Measurements from ENCODE around the gene HORMAD2.
"Not testable (repeated sequence)": the region's sequence is repeated elsewhere in the genome, so short reads cannot be mapped to it uniquely, and the experiment has no call there.

HORMAD2 gene

GRCh38 chr22:30187529-30188407, 107.5 kb downstream of the HORMAD2 start:
- in situ Hi-C loops (cut with MboI; ENCODE audit: low sequenced_read_pairs), result no loop called here

- in situ Hi-C loops (cut with MboI; ENCODE audit: low sequenced_read_pairs), result no loop called here
Measured at GRCh38 chr22:30188911-30189310, 108.6 kb downstream of the HORMAD2 start.

- in situ Hi-C loops (cut with MboI; ENCODE audit: low sequenced_read_pairs), result no loop called here
Measured at GRCh38 chr22:30190574-30190973, 110.3 kb downstream of the HORMAD2 start.

- in situ Hi-C loops (cut with MboI; ENCODE audit: low sequenced_read_pairs), result no loop called here
Measured at GRCh38 chr22:30191040-30191701, 110.9 kb downstream of the HORMAD2 start.

DNA sequence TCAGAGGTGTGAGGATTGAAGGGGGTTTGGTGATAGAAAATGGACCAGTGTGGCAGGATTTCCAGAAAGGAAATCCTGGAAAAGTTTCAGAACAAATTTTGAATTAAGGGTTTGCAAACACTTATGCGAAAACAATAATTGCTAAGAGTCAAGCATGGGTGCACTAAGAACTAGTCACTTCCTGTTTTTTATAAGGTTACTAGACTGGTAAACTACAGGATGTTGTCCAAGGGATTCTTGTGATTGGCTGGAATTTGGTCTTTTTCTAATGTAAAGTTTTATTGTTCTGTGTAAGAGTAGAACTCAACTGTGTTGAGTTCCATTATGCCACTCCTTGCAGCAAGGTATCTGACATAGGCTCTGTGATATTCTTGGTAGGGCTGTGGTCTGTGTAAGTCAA, 112.2 kb downstream of the HORMAD2 start:
- in situ Hi-C loops (cut with MboI; ENCODE audit: low sequenced_read_pairs), result no loop called here

GRCh38 chr22:30193031-30193775, 112.9 kb downstream of the HORMAD2 start:
- in situ Hi-C loops (cut with MboI; ENCODE audit: low sequenced_read_pairs), result no loop called here

- in situ Hi-C loops (cut with MboI; ENCODE audit: low sequenced_read_pairs), result no loop called here
Measured at GRCh38 chr22:30195245-30196140, 115.2 kb downstream of the HORMAD2 start.

- in situ Hi-C loops (cut with MboI; ENCODE audit: low sequenced_read_pairs), result no loop called here
Measured at GRCh38 chr22:30196141-30196879, 116.0 kb downstream of the HORMAD2 start.

GRCh38 chr22:30196880-30197336, 116.6 kb downstream of the HORMAD2 start:
- in situ Hi-C loops (cut with MboI; ENCODE audit: low sequenced_read_pairs), result no loop called here

DNA sequence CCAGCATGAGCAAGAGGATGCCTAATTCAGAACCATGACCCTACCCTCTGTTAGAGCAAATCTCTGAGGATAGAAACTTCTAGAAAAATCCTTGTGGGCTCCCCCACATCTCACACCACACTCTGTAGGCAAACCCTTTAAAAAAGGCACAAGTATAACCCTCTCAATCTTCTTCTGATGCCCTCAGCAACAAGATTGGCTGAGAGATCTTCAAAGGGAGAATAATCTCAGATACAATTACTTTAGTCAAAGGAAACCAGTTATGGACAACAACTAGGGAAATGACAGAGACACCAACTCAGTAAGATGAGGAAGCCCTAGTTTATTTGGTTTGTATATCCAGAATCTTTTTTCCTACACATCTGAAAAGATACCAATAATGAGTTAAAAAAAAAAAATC, 117.1 kb downstream of the HORMAD2 start:
- in situ Hi-C loops (cut with MboI; ENCODE audit: low sequenced_read_pairs), result no loop called here

GRCh38 chr22:30198152-30198825, 118.0 kb downstream of the HORMAD2 start:
- in situ Hi-C loops (cut with MboI; ENCODE audit: low sequenced_read_pairs), result no loop called here

- in situ Hi-C loops (cut with MboI; ENCODE audit: low sequenced_read_pairs), result no loop called here
Measured at GRCh38 chr22:30198921-30199320, 118.7 kb downstream of the HORMAD2 start.

DNA sequence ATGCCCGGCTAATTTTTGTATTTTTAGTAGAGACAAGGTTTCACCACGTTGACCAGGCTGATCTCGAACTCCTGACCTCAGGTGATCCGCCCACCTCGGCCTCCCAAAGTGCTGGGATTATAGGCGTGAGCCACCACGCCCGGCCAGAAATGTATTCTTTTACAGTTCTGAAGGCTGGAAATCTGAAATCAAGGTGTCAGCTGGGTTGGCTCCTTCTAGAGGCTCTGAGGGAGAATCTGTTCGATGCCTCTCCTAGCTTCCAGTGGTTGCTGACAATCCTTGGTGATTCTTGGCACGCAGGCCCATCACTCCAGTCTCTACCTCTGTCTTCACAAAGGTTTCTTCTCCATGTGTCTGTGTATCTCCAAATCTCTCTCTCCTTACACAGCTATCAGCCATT, 120.6 kb downstream of the HORMAD2 start:
- in situ Hi-C loops (cut with MboI; ENCODE audit: low sequenced_read_pairs), result not testable (repeated sequence)

DNA sequence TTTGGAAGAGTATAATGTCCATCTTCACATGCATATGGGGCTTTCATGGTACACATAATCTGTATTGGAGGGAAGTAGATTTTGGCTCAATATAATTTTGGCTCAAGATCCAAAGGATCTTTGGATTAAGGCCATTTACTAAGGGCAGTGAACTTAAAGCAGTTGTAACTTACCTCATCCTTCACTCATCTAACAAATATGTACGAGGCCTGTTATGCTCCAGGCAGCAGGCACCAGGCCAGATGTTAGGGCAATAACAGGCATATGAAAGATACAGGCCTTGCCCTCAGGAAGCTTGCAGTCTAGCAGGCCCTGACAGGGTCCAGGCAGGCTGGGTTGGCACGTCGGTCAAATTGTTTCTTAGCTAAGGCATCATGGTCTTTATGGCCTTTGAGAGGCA, 121.7 kb downstream of the HORMAD2 start:
- in situ Hi-C loops (cut with MboI; ENCODE audit: low sequenced_read_pairs), result no loop called here

DNA sequence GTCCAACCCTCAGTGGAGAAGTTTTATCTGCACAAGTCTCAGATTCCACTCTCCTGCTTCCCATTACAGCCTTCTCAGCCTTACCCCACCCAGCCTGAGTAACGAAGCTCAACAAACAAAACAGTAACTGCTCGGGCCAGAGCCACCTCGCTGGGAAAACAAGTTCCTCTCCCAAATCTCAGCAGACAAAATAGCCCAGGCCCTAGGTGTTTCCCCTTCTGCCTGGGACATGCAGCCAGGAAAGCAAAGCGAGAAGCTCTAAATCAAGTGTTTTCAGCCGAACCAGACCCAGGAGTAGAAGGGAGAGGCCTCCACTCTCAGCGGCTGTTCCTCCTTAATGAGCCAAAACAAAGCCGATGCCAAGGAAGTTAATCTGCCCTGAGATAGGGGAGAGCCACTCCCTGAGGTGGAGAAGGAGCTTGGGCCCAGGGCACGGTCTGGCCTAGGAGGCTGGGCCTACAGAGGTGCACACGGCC, 122.3 kb downstream of the HORMAD2 start:
- in situ Hi-C loops (cut with MboI; ENCODE audit: low sequenced_read_pairs), result no loop called here

GRCh38 chr22:30204015-30204741, 123.9 kb downstream of the HORMAD2 start:
- in situ Hi-C loops (cut with MboI; ENCODE audit: low sequenced_read_pairs), result no loop called here

DNA sequence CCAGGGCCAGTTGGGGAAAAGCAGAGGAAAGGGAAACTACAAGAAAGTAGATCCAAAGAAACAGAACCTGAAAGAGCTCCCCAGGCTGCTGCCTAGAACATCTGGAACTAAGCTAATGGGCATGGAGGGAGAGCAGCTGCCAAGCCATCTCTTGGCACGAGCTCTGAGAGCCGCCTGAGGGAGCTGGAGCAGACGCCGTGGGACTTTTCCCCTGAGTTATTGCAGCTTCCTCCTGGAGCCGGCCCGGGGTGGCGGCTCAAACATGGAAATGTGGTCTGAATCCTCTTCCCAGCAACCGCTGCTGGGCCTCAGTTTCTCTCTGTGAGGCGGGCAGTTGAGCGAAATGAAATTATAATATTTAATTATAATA, 124.5 kb downstream of the HORMAD2 start:
- in situ Hi-C loops (cut with MboI; ENCODE audit: low sequenced_read_pairs), result no loop called here

GRCh38 chr22:30205281-30206115, 125.2 kb downstream of the HORMAD2 start:
- in situ Hi-C loops (cut with MboI; ENCODE audit: low sequenced_read_pairs), result no loop called here
